Posterior cingulate gyrus (tissue), 11 donors: ENCODE data around the gene FOXQ1.
"Not testable (repeated sequence)": the region's sequence is repeated elsewhere in the genome, so short reads cannot be mapped to it uniquely, and the experiment has no call there.

ENCODE experiments used
- DNase-seq, 10 donors: peaks; one replicate each; pipeline versions ENCODE4 v3.0.0 to v3.0.0-alpha.2; 2020 to 2021; ENCODE audit warnings: mixed read lengths in 3 of 10
- intact Hi-C: fragments of 100-400 bp; cut with DNase I; formaldehyde crosslinking; loops from one replicate; pipeline ENCODE4 v1.15.1; 2023

The FOXQ1 gene

DNA sequence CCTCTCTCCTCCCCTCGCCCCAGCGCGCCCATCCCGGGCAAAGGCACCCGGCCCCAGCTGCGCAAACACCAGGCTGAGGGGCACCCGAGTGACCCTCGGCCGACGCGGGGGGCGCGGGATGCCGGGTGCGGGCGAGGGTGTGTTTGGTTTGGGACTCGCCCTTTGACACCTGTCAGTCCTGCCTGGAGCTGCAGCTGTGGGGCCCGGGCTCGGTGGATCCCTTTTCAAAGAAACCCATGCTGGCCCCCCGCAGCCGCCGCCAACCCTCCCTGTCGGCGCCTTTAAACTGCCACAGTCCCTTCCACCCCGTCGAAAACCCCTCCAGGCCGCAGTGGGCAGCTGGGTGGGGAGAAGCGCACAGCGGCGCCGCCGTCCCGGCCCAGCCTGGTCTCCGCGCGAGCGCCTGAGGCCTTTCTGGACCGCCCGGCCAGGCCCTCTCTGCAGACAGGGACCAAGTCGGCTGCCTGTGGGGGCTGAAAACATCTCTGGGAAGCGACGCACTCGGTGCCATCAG is 5.5 kb downstream of the FOXQ1 start:
- peak in 2 of 10 donors; percentile 53 to 78 for DNase-seq
- intact Hi-C loops = no loop called here

DNA sequence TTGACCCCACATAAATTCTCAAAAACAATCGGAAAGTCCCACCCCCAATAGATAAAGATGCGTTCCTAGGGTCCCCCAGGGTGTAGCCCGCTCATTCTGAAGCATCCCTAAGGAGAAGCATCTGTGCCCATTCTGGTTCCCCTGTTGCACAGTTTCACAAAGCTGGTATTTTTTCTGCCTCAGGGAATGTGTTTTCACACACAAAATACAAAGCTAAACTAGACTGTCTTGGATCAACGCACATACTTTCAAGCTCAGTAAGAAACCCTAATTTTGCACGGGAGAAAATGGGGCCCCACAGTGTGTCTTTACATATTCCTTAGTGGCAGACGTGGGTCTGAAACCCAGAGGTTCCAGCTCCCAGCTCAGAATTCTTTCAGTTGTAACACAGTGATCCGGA is 6.1 kb downstream of the FOXQ1 start:
- no peak for DNase-seq
- intact Hi-C loops = no loop called here

DNA sequence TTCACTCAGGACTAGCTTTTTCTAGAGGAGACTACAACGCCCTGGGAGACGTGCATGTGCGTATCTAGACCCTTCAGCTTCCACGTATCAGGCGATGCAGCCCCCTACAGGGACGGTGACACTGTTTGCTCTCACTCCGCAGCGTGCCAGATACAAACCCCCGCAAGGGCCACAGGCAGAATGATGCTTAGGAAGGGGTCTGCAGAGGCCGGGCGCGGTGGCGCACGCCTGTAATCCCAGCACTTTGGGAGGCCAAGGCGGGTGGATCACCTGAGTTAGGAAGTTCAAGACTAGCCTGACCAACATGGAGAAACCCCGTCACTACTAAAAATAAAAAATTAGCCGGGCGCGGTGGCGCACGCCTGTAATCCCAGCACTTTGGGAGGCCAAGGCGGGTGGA is 6.7 kb downstream of the FOXQ1 start:
- intact Hi-C loops, DNase-seq: not testable (repeated sequence)

DNA sequence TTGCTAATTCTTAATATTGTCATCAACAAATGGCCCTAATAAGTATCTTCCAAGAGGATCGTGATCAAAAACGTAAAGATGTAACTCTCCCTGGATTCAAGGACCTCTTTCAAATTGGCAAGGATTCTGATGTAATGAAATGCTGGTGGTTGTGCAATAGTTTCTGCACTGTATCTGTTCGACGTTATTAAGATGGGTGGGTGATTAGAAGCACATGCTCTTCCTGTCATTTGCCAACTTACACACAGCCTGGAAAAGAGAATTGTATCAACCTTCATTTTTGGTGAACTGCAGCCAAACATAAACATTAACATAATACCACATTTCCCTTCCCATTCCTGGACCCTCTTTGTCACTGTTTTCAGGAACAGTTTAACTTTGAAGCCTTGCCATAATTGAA is 9.8 kb downstream of the FOXQ1 start:
- intact Hi-C loops = no loop called here
- no peak for DNase-seq

DNA sequence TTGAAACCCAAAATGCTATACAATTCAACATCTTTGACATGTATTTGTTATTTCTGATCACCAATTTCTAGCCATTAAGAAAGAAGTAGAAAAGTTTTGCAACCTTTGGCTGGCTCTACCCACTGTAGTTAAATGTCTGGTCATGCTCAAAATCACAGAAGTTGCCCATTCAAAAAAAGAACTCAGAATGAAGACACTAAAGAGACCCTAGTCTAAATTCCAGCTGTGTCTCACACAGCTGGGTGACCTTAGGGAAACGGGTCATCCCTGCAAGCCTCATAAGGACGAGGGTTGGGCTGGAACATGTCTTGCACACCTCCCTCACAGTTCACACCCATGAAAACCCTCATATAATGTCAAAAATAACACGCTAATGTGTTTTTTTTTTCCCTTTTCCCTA is 10.3 kb downstream of the FOXQ1 start:
- intact Hi-C loops = no loop called here
- no peak for DNase-seq

DNA sequence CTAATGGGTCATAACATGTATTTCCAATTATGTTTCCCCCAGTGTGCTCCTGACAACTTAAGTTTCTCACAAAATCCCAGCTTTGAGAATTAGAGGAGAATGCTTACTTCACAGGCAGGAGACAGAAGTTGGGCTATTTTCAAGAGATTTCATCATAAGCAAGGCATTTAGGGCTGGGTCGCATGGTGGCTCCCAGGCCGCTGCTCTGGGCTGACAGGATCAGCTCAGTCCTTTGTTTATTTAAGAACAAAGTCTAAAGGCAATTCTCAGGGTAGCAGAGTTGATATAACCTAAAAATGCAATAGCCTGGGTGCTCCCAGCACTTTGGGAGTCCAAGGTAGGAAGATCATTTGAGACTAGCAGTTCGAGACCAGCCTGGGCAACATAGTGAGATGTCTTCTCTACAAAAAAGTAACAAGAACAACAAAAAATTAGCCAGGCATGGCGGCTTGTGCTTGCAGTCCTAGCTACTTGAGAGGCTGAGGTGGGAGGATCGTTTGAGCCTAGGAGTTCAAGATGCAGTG is 10.9 kb downstream of the FOXQ1 start:
- intact Hi-C loops = no loop called here
- no peak for DNase-seq

DNA sequence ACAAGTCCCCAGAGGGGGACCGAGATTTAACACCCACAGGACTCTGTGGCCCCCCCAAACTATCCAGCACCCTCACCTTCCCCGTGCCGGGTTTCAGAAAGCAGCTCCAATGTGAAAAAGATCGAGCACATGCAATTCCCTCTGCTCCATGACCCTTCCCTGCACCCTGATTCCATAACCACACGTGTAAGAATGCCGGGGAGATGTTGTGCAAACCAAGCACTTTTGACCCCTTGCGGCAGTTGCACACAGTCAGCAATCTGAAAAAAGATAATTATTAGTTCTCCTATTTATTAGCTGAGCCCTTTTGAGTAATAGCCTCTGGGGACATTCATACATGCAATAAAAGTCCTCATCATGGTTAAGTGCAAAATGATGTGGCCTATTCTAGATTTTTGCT is 13.0 kb downstream of the FOXQ1 start:
- DNase-seq = peak in 1 of 10 donors; percentile 59
- intact Hi-C loops = no loop called here

DNA sequence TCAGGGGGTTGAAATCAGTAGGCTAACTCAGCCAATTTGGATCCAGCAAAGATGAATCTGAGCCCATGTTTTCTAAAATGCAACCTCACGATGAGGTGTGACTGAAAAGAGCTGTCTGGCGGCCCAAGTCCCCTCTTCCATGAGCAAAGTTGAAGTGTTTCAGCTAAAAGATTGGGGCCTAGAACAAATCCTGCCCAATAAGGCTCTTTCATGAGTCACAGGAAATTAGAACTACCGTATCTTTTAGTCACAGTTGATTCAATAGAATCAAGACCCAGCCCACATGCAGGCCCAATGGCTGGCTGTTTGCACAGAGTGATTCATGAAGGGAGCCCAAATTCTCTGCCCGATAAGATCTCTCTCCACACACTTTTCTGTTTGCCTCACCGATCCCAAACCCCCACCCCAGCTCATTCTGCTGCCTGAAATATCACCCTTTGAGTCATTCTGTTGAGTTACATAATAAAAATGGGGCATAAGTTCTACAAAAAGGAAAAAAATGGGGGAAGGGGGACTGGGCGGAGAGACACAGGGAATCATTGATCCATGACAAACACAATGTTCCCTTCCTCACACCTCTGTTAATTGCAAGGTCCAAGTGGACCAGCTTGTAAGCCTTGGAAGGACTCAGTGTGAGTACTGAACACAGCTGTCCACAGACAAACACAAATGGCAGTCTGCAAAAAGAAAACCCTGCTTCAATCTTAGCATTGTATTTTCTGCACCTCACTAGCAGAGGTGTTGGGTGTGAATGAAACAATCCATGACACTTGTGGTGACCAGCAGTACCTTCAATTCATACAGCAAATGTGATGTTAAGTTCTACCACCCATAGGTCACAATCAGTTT is 13.8 kb downstream of the FOXQ1 start:
- intact Hi-C loops = no loop called here
- no peak for DNase-seq

DNA sequence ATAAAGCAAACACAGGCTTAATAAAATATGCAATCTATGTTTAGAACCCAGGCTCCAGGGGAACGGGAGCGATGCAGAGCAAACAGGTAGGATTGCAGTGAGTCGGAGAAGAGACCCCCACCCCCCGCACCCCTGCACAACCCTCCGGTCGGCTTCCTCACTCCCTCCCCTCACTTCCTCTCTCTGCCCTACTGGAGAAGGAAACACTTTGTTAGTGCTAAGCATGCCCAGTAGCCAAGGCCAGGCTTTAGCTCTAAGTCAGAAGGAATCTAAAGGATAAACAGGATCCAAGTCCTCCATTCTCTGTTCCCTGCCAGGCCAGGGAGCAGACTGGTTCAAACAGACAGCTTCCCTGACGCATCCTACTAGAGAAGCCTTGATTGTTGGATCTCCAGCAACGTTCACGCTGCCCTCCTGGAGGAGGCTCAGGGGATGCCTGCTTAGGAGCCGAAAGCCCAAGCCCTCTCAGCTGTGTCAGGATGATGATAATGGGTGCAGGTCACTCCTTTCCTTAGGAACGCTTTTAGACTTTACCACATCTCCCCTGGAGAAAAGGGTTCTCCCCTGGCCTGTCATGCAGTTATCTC is 14.7 kb downstream of the FOXQ1 start:
- DNase-seq = no peak
- intact Hi-C loops = no loop called here

DNA sequence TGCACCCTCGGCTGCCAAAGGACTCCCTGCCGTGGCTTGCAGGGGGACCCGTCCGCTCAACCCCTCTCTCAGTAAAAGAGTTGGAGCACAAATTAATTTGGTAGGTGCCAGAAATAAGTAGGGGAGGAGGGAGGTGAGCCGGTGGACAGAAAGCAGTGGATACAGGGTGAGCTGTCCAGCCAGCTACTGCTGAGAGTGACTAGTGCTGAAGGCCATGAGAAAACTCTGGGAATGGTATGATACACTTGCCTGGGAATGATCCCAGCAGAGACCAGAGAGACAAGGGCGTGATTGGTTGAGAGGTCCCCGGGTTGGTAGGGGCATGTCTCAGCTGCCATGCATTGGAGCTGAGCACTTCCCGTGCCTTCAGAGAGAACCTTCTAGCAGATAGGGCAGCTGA is 15.7 kb downstream of the FOXQ1 start:
- intact Hi-C loops = no loop called here
- no peak for DNase-seq

DNA sequence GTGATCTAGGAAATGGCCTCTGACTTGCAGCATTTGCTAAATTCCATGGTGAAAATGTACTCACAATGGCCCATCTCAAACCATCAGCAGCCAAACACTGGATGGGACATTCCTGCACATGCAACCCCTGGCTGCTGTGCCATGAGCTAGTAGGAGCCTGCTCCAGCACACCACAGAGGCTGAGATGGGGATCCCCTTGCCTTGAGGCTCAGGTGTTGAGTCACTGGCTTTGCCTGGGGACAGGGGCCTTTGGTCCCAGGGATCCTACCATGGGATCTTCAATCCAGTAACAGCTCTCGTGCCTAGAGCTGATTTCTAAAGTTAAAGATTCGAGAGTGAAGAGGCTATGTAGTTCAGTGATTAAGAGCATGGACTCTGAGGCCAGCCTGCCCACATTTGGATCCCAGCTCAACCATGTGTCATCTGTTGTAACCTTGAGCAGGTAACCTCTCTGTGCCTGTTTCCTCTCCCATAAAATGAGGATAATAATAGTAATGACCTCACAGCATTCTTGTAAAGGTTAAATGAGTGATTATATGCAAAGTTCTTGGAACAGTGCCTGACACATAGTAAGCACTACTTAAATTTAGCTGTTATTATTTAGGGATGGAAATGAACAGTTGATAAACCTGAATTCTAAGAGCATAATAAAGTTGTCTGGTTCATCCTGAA is 16.4 kb downstream of the FOXQ1 start:
- DNase-seq = no peak
- intact Hi-C loops = no loop called here

DNA sequence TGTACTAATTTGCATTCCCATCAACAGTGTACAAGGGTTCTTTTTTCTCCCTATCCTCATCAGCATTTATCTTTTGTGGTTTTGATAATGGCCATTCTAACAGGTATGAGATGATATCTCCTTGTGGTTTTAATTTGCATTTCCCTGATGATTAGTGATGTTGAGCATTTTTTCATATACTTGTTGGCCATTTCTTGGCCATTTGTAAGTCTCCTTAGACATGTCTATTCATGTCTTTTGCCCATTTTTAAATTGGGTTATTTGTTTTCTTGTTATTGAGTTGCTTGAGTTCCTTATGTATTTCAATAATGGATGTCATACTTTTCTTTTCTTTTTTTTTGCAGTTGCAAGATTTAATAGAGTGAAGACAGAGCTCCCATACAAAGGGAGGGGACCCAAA is 17.8 kb downstream of the FOXQ1 start:
- intact Hi-C loops = no loop called here
- DNase-seq = no peak

DNA sequence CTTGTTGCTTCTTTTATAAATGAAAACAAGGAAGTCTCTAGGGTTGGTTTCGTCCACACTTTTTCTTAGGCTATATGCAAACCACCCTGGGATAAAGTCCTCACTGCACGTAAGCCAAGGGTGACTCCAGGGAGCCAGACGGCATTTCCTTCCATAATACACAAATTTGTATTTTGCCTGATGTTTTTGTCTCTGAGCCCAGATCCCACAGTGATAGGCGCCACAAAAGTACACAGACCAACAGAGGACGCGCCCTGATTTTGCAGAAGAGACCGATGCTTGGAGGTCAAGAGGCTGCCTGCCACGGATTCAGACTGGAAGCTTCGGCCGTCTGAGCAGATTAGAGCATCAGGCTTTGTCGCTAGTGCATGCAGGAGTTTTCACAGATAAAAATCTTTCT is 22.8 kb downstream of the FOXQ1 start:
- no peak for DNase-seq
- intact Hi-C loops = no loop called here

DNA sequence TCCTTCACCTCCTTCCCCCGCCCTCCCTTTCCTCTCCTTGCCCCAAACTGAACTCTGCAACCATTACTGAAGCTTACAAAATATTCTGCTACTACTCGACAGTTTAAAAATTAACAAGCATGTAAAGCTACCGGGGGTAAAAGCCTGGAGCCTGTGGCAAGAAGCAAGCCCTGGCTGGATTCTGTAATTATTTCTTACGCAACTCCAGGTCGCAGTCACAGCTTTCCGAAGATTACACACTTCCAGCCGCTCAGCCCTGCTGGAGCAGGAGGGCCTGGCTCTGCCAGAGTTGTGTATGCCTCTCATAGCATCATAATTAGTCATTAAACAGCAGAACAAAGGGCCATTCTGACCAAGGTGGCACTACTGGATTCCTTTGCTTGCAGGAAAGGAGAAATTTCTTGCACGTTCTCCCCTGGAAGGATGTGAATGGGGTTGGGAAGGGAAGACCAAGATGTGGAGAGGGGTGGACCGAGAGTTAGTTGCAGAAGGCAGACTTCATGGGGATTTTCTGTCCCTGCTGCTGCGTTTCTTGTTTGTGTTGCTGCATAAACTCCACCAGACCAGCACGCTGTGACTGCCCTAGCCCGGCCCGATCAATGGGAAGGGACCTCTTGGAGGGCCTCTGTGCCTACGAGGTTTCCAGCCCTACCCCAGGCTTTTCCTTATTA is 23.6 kb downstream of the FOXQ1 start:
- no peak for DNase-seq
- intact Hi-C loops = no loop called here

DNA sequence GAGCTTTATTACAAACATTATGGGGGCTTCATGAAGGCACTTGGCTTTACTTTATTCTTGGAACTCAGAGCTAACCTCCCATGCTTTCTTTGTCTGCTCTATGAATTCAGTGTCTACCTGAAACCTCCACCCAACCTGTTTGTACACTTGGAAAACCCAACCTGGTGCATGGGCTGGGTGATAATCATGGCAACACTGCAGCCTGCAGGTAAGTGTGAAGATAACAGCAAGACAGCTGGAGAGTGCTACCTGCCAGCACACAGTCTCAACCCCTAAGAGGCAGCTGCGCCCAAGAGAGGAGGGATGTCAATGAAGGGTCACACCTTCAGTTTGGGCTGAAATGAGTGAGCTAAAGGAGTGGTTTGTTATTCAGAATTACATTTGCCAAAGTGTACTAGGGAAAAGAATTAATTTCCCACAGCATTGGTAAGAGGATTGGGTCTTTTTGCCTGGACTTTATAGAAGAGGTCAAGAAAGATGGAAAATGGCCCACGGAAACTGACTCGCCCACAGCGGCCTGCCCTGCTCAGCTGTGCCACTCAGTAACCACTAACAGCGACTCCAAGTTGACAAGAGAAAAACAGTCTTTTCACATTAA is 24.4 kb downstream of the FOXQ1 start:
- no peak for DNase-seq
- intact Hi-C loops = no loop called here

DNA sequence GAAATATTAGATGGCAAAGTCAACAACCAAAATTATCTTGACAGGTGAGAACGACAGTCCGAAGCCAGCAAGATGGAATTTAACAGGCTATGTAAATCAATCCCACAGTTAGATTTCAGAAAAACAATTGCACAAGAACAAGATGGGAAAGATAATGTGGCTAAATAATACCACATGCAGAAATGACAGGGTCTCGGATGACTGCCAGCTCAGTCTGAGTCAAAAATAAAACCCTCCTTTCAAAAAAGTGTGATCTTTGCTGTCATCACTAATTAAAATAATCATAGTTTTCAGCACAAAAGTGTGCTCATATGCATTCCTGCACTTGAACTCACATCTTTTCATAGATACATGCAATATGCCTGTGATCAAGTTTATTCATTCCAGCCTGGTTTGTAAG is 25.9 kb downstream of the FOXQ1 start:
- intact Hi-C loops = no loop called here
- no peak for DNase-seq

DNA sequence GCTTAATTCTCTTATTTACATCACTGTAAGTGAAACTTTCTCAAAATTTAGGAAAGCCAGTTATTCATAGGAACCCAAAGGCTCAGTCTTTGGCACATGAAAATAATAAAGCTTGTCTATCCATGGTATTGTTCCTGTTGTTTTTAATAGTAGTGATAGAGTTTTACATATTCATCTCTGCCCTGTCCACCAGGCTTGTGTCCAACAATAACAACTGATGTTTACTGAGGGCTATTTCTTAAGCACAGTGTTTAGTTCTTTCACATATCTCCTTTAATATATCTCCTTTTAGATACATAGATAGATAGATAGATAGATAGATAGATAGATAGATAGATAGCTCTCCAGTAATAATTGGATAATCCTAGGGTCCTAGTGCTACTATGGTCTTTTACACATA is 34.2 kb downstream of the FOXQ1 start:
- DNase-seq = no peak
- intact Hi-C loops = no loop called here

DNA sequence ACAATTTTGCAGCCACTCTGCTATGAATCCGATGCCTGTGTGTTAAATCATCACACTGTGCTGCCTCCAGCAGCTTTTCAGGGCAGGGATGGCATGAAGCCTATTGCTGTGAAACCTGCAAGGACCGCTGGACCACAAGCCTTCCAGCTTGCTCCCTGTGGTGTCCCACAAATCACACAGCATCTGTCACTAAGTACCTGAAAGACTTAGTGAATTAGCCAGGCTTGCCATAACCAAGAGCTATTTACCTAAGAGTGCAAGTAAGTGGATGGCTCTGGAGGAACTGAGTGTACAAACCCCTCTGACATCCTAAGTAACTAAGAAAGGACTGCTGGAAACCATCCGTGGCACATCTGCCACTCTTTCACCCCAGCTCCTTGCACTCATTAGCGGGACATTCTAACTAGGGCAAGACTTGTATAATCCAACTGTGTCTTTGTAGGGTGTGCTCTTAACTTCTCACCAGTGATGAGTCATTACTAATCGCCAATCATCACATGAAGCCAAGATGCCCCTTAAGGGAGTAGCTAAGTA is 34.7 kb downstream of the FOXQ1 start:
- intact Hi-C loops = no loop called here
- DNase-seq = no peak

DNA sequence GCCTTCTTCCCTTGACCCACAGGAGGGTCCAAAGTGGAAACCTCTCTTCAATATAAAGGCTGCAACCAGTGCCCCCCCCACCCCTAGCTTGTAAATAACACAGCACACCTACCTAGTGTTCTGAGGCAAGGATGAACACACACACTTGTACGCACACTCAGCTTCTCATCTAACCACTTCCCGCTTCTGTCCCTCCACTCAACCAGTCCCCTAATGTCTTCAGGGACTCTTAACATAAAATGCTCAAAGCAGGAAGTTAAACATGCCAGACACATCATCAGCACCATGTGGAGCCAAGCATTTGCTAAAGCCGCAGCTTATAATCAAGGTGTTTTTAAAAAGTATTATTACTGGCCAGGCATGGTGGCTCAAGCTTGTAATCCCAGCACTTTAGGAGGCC is 35.3 kb downstream of the FOXQ1 start:
- DNase-seq = no peak
- intact Hi-C loops = no loop called here

DNA sequence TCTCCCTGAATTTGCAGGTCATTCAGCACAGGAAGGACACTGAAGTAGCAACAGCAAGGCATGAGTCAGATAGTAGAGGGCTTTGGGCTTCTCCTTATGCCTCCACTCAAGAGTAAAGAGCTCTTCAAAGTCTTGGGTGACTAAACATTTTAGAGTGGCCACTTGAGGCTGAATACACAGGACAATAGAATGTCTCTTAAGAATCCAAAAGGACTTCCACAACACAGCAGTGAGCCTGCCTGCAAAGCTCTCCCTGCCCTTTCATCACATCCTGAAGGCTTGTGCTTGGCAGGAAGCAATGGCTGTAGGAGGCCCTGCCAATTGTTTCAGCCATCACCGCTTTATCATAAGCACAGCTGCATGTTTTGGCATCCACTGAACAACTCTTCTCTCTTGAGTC is 36.8 kb downstream of the FOXQ1 start:
- DNase-seq = no peak

More for the DNA sequence above, 36.8 kb downstream of the FOXQ1 start:
- intact Hi-C loops = no loop called here
